CD8-positive, alpha-beta memory T cell (primary cell): ENCODE data around the gene BCAS1. TPM values are rescaled to one million over a fixed set of nuclear protein-coding genes. Genes with fewer than 3 reads are reported as not detected.

ENCODE experiments used
- CTCF ChIA-PET: fragments of 350-600 bp; sonication (Branson Sonifier 250); formaldehyde crosslinking; loops from one replicate; lab custom pipeline; 2021; ENCODE audit warnings: antibody characterized with exemption; lab: Charles Lee
- POLR2A ChIA-PET: fragments of 350-600 bp; sonication (Branson Sonifier 250); formaldehyde crosslinking; loops from one replicate; lab custom pipeline; 2021; ENCODE audit warnings: antibody characterized with exemption; lab: Charles Lee
- DNase-seq, 5 donors: peaks; one replicate each; pipeline versions ENCODE4 v3.0.0 to v3.0.0-alpha.2; 2020 to 2022; ENCODE audit warnings: mixed read lengths in 1 of 5
- H3K27ac ChIP-seq: one replicate; pipeline ENCODE4 v1.7.0; 2013; ENCODE audit warnings: low read depth, mild to moderate bottlenecking, low read length, moderate library complexity
- H3K27me3 ChIP-seq: 2 replicates; pipeline ENCODE4 v1.7.0; 2013; ENCODE audit warnings: low read length, mild to moderate bottlenecking; ENCODE audit not compliant: insufficient read depth, poor library complexity, severe bottlenecking
- H3K36me3 ChIP-seq: 2 replicates; pipeline ENCODE4 v1.7.0; 2013; ENCODE audit warnings: mild to moderate bottlenecking, low read length, moderate library complexity; ENCODE audit not compliant: insufficient read depth
- H3K4me1 ChIP-seq: 2 replicates; pipeline ENCODE4 v1.7.0; 2013; ENCODE audit warnings: mild to moderate bottlenecking, low read length, moderate library complexity; ENCODE audit not compliant: insufficient read depth
- H3K4me3 ChIP-seq: 2 replicates; pipeline ENCODE4 v1.7.0; 2013; ENCODE audit warnings: mild to moderate bottlenecking, low read length
- H3K9me3 ChIP-seq: 2 replicates; pipeline ENCODE4 v1.7.0; 2013; ENCODE audit warnings: mild to moderate bottlenecking, low read length
- H3K27ac Mint-ChIP-seq, 8 donors: one replicate each; pipeline ENCODE4 v1.8.0; 2020 to 2021; ENCODE audit warnings: mixed read lengths in 8 of 8, mild to moderate bottlenecking in 6 of 8, inconsistent platforms in 3 of 8, moderate library complexity in 3 of 8
- H3K27me3 Mint-ChIP-seq, 2 donors: one replicate each; pipeline ENCODE4 v1.8.0; 2020 to 2021; ENCODE audit warnings: mixed read lengths in 2 of 2, mild to moderate bottlenecking in 1 of 2, moderate library complexity in 1 of 2
- H3K36me3 Mint-ChIP-seq, 3 donors: one replicate each; pipeline ENCODE4 v1.8.0; 2020 to 2021; ENCODE audit warnings: mixed read lengths in 3 of 3, inconsistent platforms in 1 of 3, mild to moderate bottlenecking in 1 of 3
- H3K4me1 Mint-ChIP-seq, 3 donors: one replicate each; pipeline ENCODE4 v1.8.0; 2020 to 2021; ENCODE audit warnings: mixed read lengths in 3 of 3, inconsistent platforms in 1 of 3, mild to moderate bottlenecking in 1 of 3
- H3K4me3 Mint-ChIP-seq, 7 donors: one replicate each; pipeline ENCODE4 v1.8.0; 2020 to 2021; ENCODE audit warnings: mixed read lengths in 7 of 7, mild to moderate bottlenecking in 6 of 7, moderate library complexity in 4 of 7, inconsistent platforms in 2 of 7
- H3K9me3 Mint-ChIP-seq, 5 donors: one replicate each; pipeline ENCODE4 v1.8.0; 2020 to 2022; ENCODE audit warnings: mixed read lengths in 5 of 5, mild to moderate bottlenecking in 3 of 5, moderate library complexity in 2 of 5, inconsistent platforms in 1 of 5
- polyA plus RNA-seq: library from polyadenylated mRNA; unstranded; fragments of 300-500 nt; fragmentation: Illumina TruSeq; gene quantifications from one replicate; pipeline ENCODE4 v1.2.3, GENCODE V29; 2021
- total RNA-seq, 2 experiments: library from RNA; stranded (reverse); gene quantifications; one replicate each; pipeline ENCODE4 v1.2.3, GENCODE V29; 2021

BCAS1 gene
- total and polyA plus RNA-seq, 3 experiments from 2014 or later, result 0.09 to 0.91 (median 0.15) TPM

DNA sequence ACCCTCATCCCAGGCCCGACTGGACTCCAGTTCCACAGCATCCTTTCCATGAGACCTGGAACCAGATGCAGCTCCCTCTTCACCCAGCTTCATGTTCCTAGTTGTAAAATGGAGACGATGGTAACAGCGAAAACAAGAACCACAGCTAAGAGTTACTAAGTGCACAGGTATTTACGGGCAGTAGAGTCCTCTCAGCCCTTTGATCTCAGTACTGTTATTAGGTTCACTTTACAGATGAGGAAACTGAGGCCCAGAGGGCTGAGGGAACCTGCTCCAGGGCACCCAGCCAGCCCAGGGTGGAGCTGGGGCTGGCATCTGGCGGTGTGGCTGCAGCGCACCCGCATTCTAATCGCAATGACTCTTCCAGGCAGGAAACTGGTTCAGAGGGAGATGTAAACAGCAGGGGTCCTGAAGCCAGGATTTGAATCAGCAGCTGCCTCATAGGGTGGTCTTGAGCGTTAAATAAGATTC is 858 bp downstream of the BCAS1 start:
- no peaks in the 10 kb centered on the region for H3K4me1 ChIP-seq
- H3K27me3 ChIP-seq, result no peaks in the 10 kb centered on the region
- Mint-ChIP-seq H3K4me3 (no peak overlapping the region), H3K27me3 (no peaks in the 10 kb centered on the region), H3K27ac (peak overlapping the region in 1 of 8 donors; percentile 23), H3K9me3 (no peaks in the 10 kb centered on the region), H3K36me3 (no peaks in the 10 kb centered on the region), H3K4me1 (peaks cover 3 to 14% (median 4%) of the 10 kb centered on the region in 3 donors)
- POLR2A ChIA-PET, result no interaction called here
- no peaks in the 10 kb centered on the region for H3K9me3 ChIP-seq
- no peaks in the 10 kb centered on the region for H3K36me3 ChIP-seq
- CTCF ChIA-PET, result no interaction called here
- DNase-seq, result no peak
- no peak overlapping the region for H3K27ac ChIP-seq
- H3K4me3 ChIP-seq, result no peak overlapping the region

DNA sequence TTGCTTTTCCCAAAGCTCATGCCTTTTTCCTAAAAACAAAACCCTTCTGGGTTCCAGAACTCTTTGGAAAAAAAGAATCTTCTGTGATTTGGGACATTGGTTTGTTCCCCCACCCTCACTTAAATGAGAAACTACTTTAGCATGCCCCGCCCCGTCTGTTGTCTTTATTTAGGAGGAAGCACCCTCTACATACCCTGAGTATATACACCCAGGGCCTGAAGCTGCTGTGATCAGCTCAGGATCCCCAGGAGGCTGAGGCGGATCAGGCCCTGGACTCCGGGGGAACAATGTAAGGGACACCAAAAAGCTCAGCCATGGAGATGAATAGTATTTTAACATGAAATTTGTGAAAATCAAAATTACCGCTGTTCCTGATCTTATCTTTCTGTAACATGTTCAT is 1.4 kb downstream of the BCAS1 start:
- Histone ChIP-seq H3K27ac (no peak overlapping the region), H3K36me3 (no peaks in the 10 kb centered on the region), H3K4me3 (no peak overlapping the region), H3K27me3 (no peaks in the 10 kb centered on the region), H3K9me3 (no peaks in the 10 kb centered on the region), H3K4me1 (no peaks in the 10 kb centered on the region)
- Mint-ChIP-seq H3K4me1 (peaks cover 8 to 20% (median 9%) of the 10 kb centered on the region in 3 donors), H3K27me3 (peaks cover 0 to 2% of the 10 kb centered on the region in 2 donors), H3K27ac (peak overlapping the region in 1 of 8 donors; percentile 4), H3K36me3 (no peaks in the 10 kb centered on the region), H3K4me3 (no peak overlapping the region), H3K9me3 (no peaks in the 10 kb centered on the region)
- ChIA-PET CTCF (no interaction called here), POLR2A (interaction anchor here (0.5 kb wide), 1 partner anchor 34 kb away, joined by 4 read pairs; no protein-coding TSS in a partner anchor)
- DNase-seq, result no peak

DNA sequence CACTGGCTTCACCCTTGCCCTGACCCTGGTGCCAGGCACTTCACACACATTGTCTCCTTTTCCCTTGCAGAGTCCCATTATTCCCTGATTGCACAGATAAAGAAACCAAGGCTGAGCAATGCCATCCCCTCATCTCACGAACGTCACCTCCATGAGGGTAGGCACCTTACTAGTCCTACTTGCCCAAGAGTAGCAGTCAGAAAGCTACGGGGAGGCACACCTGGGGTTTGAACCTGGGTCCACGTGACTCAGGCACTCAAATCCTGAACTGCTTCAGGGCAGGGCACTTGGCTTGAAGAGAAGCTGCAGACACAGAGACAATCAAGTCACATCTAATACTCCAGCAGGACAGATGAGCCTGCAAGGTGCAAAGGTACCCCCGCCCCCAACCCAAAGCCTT is 1.9 kb downstream of the BCAS1 start:
- H3K9me3 Mint-ChIP-seq, result no peaks in the 10 kb centered on the region
- H3K27ac ChIP-seq, result no peak overlapping the region
- ChIA-PET CTCF (no interaction called here), POLR2A (interaction anchor here (0.5 kb wide), 1 partner anchor 33 kb away, joined by 4 read pairs; no protein-coding TSS in a partner anchor)
- no peaks in the 10 kb centered on the region for H3K9me3 ChIP-seq
- no peak for DNase-seq
- no peaks in the 10 kb centered on the region for H3K27me3 ChIP-seq
- H3K27me3 Mint-ChIP-seq, result peaks cover 0 to 2% of the 10 kb centered on the region in 2 donors
- peaks cover 13 to 24% (median 14%) of the 10 kb centered on the region in 3 donors for H3K4me1 Mint-ChIP-seq
- H3K36me3 ChIP-seq, result no peaks in the 10 kb centered on the region
- no peak overlapping the region for H3K4me3 ChIP-seq
- H3K4me1 ChIP-seq, result no peaks in the 10 kb centered on the region
- peak overlapping the region in 1 of 8 donors; percentile 92 for H3K27ac Mint-ChIP-seq
- no peaks in the 10 kb centered on the region for H3K36me3 Mint-ChIP-seq
- peak overlapping the region in 1 of 7 donors; percentile 41 for H3K4me3 Mint-ChIP-seq

DNA sequence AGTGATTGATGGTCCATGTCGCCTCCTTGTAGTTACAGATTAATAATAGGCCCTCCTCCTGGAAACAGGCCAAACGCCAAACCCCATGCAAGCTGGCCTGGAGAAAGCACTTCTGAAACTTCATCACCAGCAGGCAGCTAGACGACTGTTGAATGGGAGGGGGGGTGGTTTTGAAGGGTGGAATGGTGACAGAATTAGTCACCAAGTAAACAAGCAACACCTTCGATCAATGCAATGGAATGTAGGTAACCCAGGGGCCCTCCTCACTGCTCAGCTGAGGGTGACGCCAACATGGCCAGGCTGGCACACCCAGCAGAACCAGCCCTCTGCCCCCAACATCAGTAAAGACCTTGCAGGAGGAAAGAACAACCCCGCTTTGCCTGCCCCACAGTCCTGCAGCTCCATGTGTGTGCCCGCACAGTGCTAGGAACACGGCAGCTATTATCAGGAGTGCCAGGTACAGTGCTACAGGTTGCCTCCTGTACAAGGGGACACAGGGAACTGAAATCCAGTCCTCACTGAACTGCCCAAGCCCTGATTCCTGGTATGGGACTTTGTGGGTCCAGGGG is 2.7 kb downstream of the BCAS1 start:
- CTCF ChIA-PET, result no interaction called here
- no peak overlapping the region for H3K27ac ChIP-seq
- Mint-ChIP-seq H3K27me3 (peaks cover 0 to 2% of the 10 kb centered on the region in 2 donors), H3K36me3 (no peaks in the 10 kb centered on the region), H3K9me3 (no peaks in the 10 kb centered on the region), H3K27ac (peak overlapping the region in 1 of 8 donors; percentile 23), H3K4me3 (no peak overlapping the region), H3K4me1 (peaks cover 16 to 32% (median 22%) of the 10 kb centered on the region in 3 donors)
- POLR2A ChIA-PET, result no interaction called here
- no peaks in the 10 kb centered on the region for H3K4me1 ChIP-seq
- no peaks in the 10 kb centered on the region for H3K27me3 ChIP-seq
- no peak overlapping the region for H3K4me3 ChIP-seq
- DNase-seq, result no peak
- H3K36me3 ChIP-seq, result no peaks in the 10 kb centered on the region
- H3K9me3 ChIP-seq, result no peaks in the 10 kb centered on the region

- Histone ChIP-seq H3K9me3 (no peaks in the 10 kb centered on the region), H3K4me3 (no peak overlapping the region), H3K36me3 (no peaks in the 10 kb centered on the region), H3K4me1 (no peaks in the 10 kb centered on the region), H3K27ac (no peak overlapping the region), H3K27me3 (no peaks in the 10 kb centered on the region)
- H3K36me3 Mint-ChIP-seq, result no peaks in the 10 kb centered on the region
- ChIA-PET CTCF (no interaction called here), POLR2A (no interaction called here)
- H3K4me1 Mint-ChIP-seq, result peaks cover 16 to 35% (median 24%) of the 10 kb centered on the region in 3 donors
- DNase-seq, result no peak
- H3K27me3 Mint-ChIP-seq, result peaks cover 0 to 2% of the 10 kb centered on the region in 2 donors
- H3K9me3 Mint-ChIP-seq, result no peaks in the 10 kb centered on the region
- H3K4me3 Mint-ChIP-seq, result no peak overlapping the region
- no peak overlapping the region for H3K27ac Mint-ChIP-seq
Measured at GRCh38 chr20:54065601-54066038, 4.8 kb downstream of the BCAS1 start.

DNA sequence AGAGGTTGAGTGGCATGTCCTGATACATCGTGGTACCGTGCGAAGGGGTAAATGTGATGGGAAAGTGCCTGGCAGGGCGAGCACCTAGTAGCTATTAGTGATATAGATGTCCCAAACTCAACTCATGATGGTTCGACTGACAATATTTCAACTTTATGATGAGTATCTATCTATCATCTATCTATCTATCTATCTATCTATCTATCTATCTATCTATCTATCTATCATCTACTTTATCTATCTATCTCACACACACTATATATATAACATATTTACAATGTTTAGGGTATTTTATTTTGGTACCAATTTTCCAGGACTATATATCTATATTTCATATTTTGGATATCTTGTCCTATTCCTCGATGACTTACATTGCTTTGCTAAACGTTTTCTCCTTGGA is 5.5 kb downstream of the BCAS1 start:
- H3K4me3 Mint-ChIP-seq, result peak overlapping the region in 2 of 7 donors; percentile 60 to 76
- POLR2A ChIA-PET, result no interaction called here

GRCh38 chr20:54063992-54064676 is 6.3 kb downstream of the BCAS1 start:
- peak; percentile 14 to 79 (median 51) for DNase-seq
- no peaks in the 10 kb centered on the region for H3K9me3 Mint-ChIP-seq
- peak overlapping the region; percentile 14 to 88 (median 72) for H3K27ac Mint-ChIP-seq
- H3K27me3 ChIP-seq, result no peaks in the 10 kb centered on the region
- H3K4me3 ChIP-seq, result no peak overlapping the region
- H3K9me3 ChIP-seq, result no peaks in the 10 kb centered on the region
- peaks cover 0 to 2% of the 10 kb centered on the region in 2 donors for H3K27me3 Mint-ChIP-seq
- H3K27ac ChIP-seq, result no peak overlapping the region
- POLR2A ChIA-PET, result interaction anchor here (0.6 kb wide), 1 partner anchor 63 kb away, joined by 14 read pairs; no protein-coding TSS in a partner anchor
- peak overlapping the region in 6 of 7 donors; percentile 13 to 76 (median 61) for H3K4me3 Mint-ChIP-seq
- H3K36me3 ChIP-seq, result no peaks in the 10 kb centered on the region
- peaks cover 16 to 35% (median 24%) of the 10 kb centered on the region in 3 donors for H3K4me1 Mint-ChIP-seq
- H3K4me1 ChIP-seq, result no peaks in the 10 kb centered on the region
- H3K36me3 Mint-ChIP-seq, result no peaks in the 10 kb centered on the region
- CTCF ChIA-PET, result interaction anchor here (1.4 to 2.3 kb wide), 4 partner anchors 11 to 146 kb away, joined by 4 to 8 read pairs (median 5); no protein-coding TSS in a partner anchor

More for the DNA sequence above, 5.5 kb downstream of the BCAS1 start:
- Mint-ChIP-seq H3K9me3 (no peaks in the 10 kb centered on the region), H3K27me3 (peaks cover 0 to 2% of the 10 kb centered on the region in 2 donors), H3K4me1 (peaks cover 16 to 35% (median 24%) of the 10 kb centered on the region in 3 donors), H3K27ac (peak overlapping the region in 5 of 8 donors; percentile 47 to 88 (median 71)), H3K36me3 (no peaks in the 10 kb centered on the region)
- Histone ChIP-seq H3K9me3 (no peaks in the 10 kb centered on the region), H3K4me1 (no peaks in the 10 kb centered on the region), H3K27ac (no peak overlapping the region), H3K36me3 (no peaks in the 10 kb centered on the region), H3K4me3 (no peak overlapping the region), H3K27me3 (no peaks in the 10 kb centered on the region)
- CTCF ChIA-PET, result interaction anchor here (2.3 kb wide), 1 partner anchor 10 kb away, joined by 5 read pairs; no protein-coding TSS in a partner anchor
- DNase-seq, result no peak
